Activated T-helper 17 cell treated with anti-CD3 and anti-CD28 coated beads, Interleukin-2, amount 50 U/mL, for 72 hours (primary cell): ENCODE measurements around the gene MFN2. TPM values are rescaled to one million over a fixed set of nuclear protein-coding genes. Genes with fewer than 3 reads are reported as not detected.
A peak's percentile ranks its signal among the peaks of the same experiment; 100 is the strongest.

Experiments
- ATAC-seq: fragments of 150-1000 bp; cut with Tn5 transposase; replicated peaks from 2 replicates; pipeline ENCODE4 v1.10.0; 2021; ENCODE audit warnings: mild to moderate bottlenecking, moderate library complexity
- H3K27ac Mint-ChIP-seq: one replicate; pipeline ENCODE4 v1.8.0; 2022; ENCODE audit warnings: mixed read lengths
- H3K27me3 Mint-ChIP-seq: one replicate; pipeline ENCODE4 v1.8.0; 2022; ENCODE audit warnings: mixed read lengths
- H3K36me3 Mint-ChIP-seq: one replicate; pipeline ENCODE4 v1.8.0; 2022; ENCODE audit warnings: low read depth, mild to moderate bottlenecking, mixed read lengths
- H3K4me1 Mint-ChIP-seq: one replicate; pipeline ENCODE4 v1.8.0; 2022; ENCODE audit warnings: mixed read lengths
- H3K4me3 Mint-ChIP-seq: one replicate; pipeline ENCODE4 v1.8.0; 2022; ENCODE audit warnings: mild to moderate bottlenecking, mixed read lengths
- H3K9me3 Mint-ChIP-seq: one replicate; pipeline ENCODE4 v1.8.0; 2022; ENCODE audit warnings: mixed read lengths
- total RNA-seq, 2 donors: library from RNA; stranded (reverse); gene quantifications; one replicate each; pipeline ENCODE4 v1.2.3, GENCODE V29; 2022

Gene MFN2
- total RNA-seq, 2 donors from 2014 or later: 46.5 to 70.1 TPM

DNA sequence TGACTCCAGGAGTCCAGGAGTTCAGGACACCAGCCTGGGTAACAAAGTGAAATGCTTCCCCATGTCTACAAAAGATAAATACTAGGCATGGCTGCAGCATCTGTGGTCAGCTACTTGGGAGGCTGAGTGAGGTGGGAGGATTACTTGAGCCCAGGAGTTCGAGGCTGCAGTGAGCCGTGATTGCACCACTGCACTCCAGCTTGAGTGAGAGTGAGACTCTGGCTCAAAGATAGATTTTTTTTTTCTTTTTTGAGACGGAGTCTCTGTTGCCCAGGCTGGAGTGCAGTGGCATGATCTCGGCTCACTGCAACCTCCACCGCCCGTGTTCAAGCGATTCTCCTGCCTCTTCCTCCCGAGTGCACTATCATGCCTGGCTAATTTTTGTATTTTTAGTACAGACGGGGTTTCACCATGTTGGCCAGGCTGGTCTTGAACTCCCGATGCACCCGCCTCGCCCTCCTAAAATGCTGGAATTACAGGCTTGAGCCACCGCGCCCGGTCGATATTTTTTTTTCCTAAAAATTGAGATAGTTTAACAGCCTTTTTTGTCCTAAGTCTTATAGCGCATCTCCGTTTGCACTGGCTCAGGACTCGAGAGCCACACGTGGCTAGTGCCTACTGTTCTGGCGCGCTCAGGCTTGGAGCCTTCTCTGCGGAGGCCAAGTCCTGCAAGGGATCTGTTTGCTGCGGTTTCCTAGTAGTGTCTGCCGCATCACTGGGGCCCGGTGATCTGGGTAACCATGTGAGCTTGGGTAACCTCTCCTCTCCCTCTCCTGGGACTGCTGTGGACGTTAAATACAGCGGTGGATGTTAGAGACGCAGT, 1.0 kb upstream of the MFN2 start:
- no peaks in the 10 kb centered on the region for H3K27me3 Mint-ChIP-seq
- H3K27ac Mint-ChIP-seq: peak overlapping the region; percentile 94
- H3K4me1 Mint-ChIP-seq: peaks cover 26% of the 10 kb centered on the region
- no peak for ATAC-seq
- peak overlapping the region; percentile 90 for H3K4me3 Mint-ChIP-seq
- peaks cover 32% of the 10 kb centered on the region for H3K36me3 Mint-ChIP-seq
- H3K9me3 Mint-ChIP-seq: no peaks in the 10 kb centered on the region

DNA sequence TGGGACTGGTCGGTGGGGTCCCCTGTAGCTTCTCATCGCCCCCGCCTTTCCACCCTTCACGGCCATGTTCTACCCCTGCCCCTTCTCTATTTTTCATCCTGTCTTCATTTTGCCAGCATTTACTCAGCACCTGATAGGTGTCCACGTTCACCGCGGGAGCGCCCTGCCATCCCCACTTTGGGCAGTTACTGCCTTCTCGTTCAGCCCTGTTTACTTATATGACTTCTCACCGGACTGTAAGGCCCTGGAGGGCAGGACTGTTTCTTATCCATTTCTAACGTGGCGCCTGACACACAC, 380 bp downstream of the MFN2 start:
- Mint-ChIP-seq H3K36me3 (peaks cover 42% of the 10 kb centered on the region), H3K9me3 (no peaks in the 10 kb centered on the region), H3K27ac (peak overlapping the region; percentile 94), H3K4me3 (peak overlapping the region; percentile 90), H3K27me3 (no peaks in the 10 kb centered on the region), H3K4me1 (peaks cover 29% of the 10 kb centered on the region)
- no peak for ATAC-seq

GRCh38 chr1:11981378-11982009, 1.2 kb downstream of the MFN2 start:
- H3K36me3 Mint-ChIP-seq: peaks cover 50% of the 10 kb centered on the region
- H3K27me3 Mint-ChIP-seq: no peaks in the 10 kb centered on the region
- peaks cover 29% of the 10 kb centered on the region for H3K4me1 Mint-ChIP-seq
- peak overlapping the region; percentile 94 for H3K27ac Mint-ChIP-seq
- H3K4me3 Mint-ChIP-seq: peak overlapping the region; percentile 90
- no peak for ATAC-seq
- H3K9me3 Mint-ChIP-seq: no peaks in the 10 kb centered on the region

DNA sequence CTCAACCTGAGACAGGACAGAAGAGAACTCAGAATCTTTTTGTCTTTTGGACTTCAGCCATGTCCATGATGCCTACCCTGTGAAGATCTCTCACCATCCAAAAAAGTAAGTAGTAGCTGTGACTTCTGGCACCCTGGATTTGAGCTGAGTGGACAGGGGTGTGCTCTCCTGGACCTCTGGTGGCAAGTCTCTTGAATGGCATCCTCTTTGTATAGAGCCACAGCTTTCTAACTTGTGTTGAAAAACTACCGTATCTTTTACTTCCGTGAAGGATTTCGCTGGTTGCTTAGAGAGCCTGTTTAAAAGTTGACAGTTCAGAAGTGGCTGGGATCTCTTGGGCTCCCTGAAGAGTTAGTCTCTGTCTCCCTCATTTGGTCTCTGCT, 1.8 kb downstream of the MFN2 start:
- Mint-ChIP-seq H3K9me3 (no peaks in the 10 kb centered on the region), H3K27ac (peak overlapping the region; percentile 94), H3K4me3 (peak overlapping the region; percentile 90), H3K27me3 (no peaks in the 10 kb centered on the region), H3K36me3 (peaks cover 54% of the 10 kb centered on the region), H3K4me1 (peaks cover 29% of the 10 kb centered on the region)
- no peak for ATAC-seq

GRCh38 chr1:11984121-11984520, 3.9 kb downstream of the MFN2 start:
- Mint-ChIP-seq H3K9me3 (no peaks in the 10 kb centered on the region), H3K36me3 (peaks cover 60% of the 10 kb centered on the region), H3K4me1 (peaks cover 29% of the 10 kb centered on the region), H3K4me3 (no peak overlapping the region), H3K27me3 (no peaks in the 10 kb centered on the region), H3K27ac (peak overlapping the region; percentile 16)
- ATAC-seq: no peak

DNA sequence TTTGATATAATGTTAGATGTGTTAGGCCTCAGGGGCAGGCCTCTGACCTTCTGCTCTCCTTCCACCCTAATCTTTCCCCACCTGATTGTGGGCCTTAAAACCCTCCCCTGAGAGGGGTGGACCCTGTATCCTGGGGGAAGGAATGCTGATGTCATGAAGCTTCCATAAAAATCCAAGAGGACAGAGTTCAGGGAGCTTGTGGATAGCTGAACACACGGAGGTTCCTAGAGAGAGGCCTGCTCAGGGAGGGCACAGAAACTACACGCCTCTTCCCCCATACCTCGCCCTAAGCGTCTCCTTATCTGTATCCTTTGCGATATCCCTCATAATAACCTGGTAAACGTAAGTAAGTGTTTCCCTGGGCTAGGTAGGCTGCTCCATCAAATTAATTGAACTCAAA, 4.3 kb downstream of the MFN2 start:
- H3K9me3 Mint-ChIP-seq: no peaks in the 10 kb centered on the region
- no peak overlapping the region for H3K4me3 Mint-ChIP-seq
- no peak for ATAC-seq
- H3K36me3 Mint-ChIP-seq: peaks cover 65% of the 10 kb centered on the region
- H3K27ac Mint-ChIP-seq: peak overlapping the region; percentile 16
- peaks cover 27% of the 10 kb centered on the region for H3K4me1 Mint-ChIP-seq
- H3K27me3 Mint-ChIP-seq: no peaks in the 10 kb centered on the region

DNA sequence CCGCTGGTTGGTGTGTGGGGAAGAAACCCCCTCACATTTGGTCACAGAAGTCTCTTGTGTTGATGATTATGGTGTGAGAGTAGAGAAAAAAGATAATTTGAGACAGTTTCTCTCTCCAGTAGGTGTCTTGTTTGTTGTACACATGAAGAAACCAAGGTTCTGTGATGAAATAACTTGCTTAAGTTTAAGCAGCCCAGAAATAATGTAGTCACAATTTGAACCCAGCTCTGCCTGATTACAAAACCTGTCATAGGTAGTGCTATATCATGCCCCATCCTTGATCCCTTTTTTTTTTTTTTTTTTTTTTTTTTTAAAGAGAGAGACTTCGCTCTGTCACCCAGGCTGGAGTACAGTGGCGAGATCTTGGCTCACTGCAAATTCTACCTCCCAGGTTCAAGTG, 4.9 kb downstream of the MFN2 start:
- no peak overlapping the region for H3K27ac Mint-ChIP-seq
- peaks cover 25% of the 10 kb centered on the region for H3K4me1 Mint-ChIP-seq

GRCh38 chr1:11985851-11986250, 5.6 kb downstream of the MFN2 start:
- H3K36me3 Mint-ChIP-seq: peaks cover 78% of the 10 kb centered on the region
- H3K9me3 Mint-ChIP-seq: no peaks in the 10 kb centered on the region
- no peaks in the 10 kb centered on the region for H3K27me3 Mint-ChIP-seq
- H3K27ac Mint-ChIP-seq: no peak overlapping the region
- no peak for ATAC-seq
- no peak overlapping the region for H3K4me3 Mint-ChIP-seq
- peaks cover 28% of the 10 kb centered on the region for H3K4me1 Mint-ChIP-seq

More for the DNA sequence above, 4.9 kb downstream of the MFN2 start:
- Mint-ChIP-seq H3K36me3 (peaks cover 71% of the 10 kb centered on the region), H3K9me3 (no peaks in the 10 kb centered on the region), H3K4me3 (no peak overlapping the region), H3K27me3 (no peaks in the 10 kb centered on the region)
- ATAC-seq: no peak

DNA sequence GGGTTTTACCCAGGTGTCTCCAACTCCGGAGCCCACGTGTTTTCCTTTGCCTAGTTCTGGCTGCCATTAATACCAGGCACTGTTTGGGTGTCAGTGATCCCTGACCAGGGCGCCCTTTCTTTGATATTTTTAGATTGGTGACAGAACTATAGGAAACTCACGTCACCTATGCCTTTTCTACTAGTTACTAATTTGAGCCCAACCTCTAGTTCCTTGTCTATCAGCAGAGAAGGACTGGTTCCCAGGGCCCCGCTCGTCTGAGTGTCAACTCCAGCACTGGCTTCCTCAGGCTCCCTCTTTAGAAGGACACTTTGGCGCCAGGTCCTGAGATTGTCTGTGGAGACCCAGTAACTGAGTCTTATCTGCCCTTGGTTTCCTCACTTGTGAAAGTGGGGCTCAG, 9.4 kb downstream of the MFN2 start:
- no peak overlapping the region for H3K27ac Mint-ChIP-seq
- no peaks in the 10 kb centered on the region for H3K9me3 Mint-ChIP-seq
- H3K4me1 Mint-ChIP-seq: peaks cover 10% of the 10 kb centered on the region
- ATAC-seq: no peak
- H3K27me3 Mint-ChIP-seq: no peaks in the 10 kb centered on the region
- peaks cover 82% of the 10 kb centered on the region for H3K36me3 Mint-ChIP-seq
- H3K4me3 Mint-ChIP-seq: no peak overlapping the region

- peak overlapping the region; percentile 39 for H3K27ac Mint-ChIP-seq
- peaks cover 82% of the 10 kb centered on the region for H3K36me3 Mint-ChIP-seq
- no peak overlapping the region for H3K4me3 Mint-ChIP-seq
- H3K4me1 Mint-ChIP-seq: peaks cover 10% of the 10 kb centered on the region
- no peak for ATAC-seq
- H3K9me3 Mint-ChIP-seq: no peaks in the 10 kb centered on the region
- H3K27me3 Mint-ChIP-seq: no peaks in the 10 kb centered on the region
Observed at GRCh38 chr1:11990303-11991032, 10.2 kb downstream of the MFN2 start.

GRCh38 chr1:11991969-11992676, 11.9 kb downstream of the MFN2 start:
- Mint-ChIP-seq H3K27me3 (no peaks in the 10 kb centered on the region), H3K4me3 (no peak overlapping the region), H3K4me1 (peaks cover 10% of the 10 kb centered on the region), H3K9me3 (no peaks in the 10 kb centered on the region), H3K27ac (no peak overlapping the region), H3K36me3 (peaks cover 84% of the 10 kb centered on the region)
- no peak for ATAC-seq

GRCh38 chr1:11997081-11997850, 17.0 kb downstream of the MFN2 start:
- H3K9me3 Mint-ChIP-seq: no peaks in the 10 kb centered on the region
- no peak for ATAC-seq
- no peak overlapping the region for H3K27ac Mint-ChIP-seq
- H3K4me1 Mint-ChIP-seq: no peaks in the 10 kb centered on the region
- no peaks in the 10 kb centered on the region for H3K27me3 Mint-ChIP-seq
- H3K4me3 Mint-ChIP-seq: no peak overlapping the region
- H3K36me3 Mint-ChIP-seq: peaks cover 94% of the 10 kb centered on the region

DNA sequence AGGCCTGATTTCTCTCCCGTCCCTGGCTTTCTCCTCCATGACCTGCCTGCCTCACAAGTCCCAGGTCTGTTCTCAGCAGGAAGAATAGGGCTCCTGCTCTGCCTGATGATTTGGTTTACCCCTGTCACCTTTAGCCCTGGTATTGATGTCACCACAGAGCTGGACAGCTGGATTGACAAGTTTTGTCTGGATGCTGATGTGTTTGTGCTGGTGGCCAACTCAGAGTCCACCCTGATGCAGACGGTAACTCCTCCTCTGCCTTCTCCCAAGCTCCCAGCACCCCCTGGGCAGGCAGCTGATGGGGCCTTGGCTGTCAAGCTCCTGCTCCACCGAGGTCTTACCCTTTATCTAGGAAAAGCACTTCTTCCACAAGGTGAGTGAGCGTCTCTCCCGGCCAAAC, 18.4 kb downstream of the MFN2 start:
- ATAC-seq: no peak
- Mint-ChIP-seq H3K9me3 (no peaks in the 10 kb centered on the region), H3K36me3 (peaks cover 96% of the 10 kb centered on the region)

GRCh38 chr1:11999236-11999635, 19.0 kb downstream of the MFN2 start:
- ATAC-seq: no peak
- Mint-ChIP-seq H3K27me3 (no peaks in the 10 kb centered on the region), H3K36me3 (peaks cover 96% of the 10 kb centered on the region), H3K27ac (no peak overlapping the region), H3K4me1 (no peaks in the 10 kb centered on the region), H3K9me3 (no peaks in the 10 kb centered on the region), H3K4me3 (no peak overlapping the region)

More for the DNA sequence above, 18.4 kb downstream of the MFN2 start:
- no peak overlapping the region for H3K4me3 Mint-ChIP-seq
- no peaks in the 10 kb centered on the region for H3K4me1 Mint-ChIP-seq
- H3K27me3 Mint-ChIP-seq: no peaks in the 10 kb centered on the region
- no peak overlapping the region for H3K27ac Mint-ChIP-seq
